ENCODE data around the gene RREB1.

GRCh38 chr6:7161253-7161623 is 53.5 kb downstream of the RREB1 start:
- TF ChIP-seq HEYL (CRISPR knock-in tag; IDR thresholded peaks at IDR 0.05) (no peak), RFX5 (IDR thresholded peaks at IDR 0.05) (no peak), POLR2AphosphoS2 (conservative IDR thresholded peaks at IDR 0.05; ENCODE audit: low read length) (no peak), MAX (IDR thresholded peaks at IDR 0.05) (no peak), RAD21 (conservative IDR thresholded peaks at IDR 0.05 in 1 of 2, IDR thresholded peaks at IDR 0.05 in 1 of 2) (no peak), ESRRA (IDR thresholded peaks at IDR 0.05; ENCODE audit: borderline replicate concordance, low read length) (no peak)
- TF ChIP-seq, protein P1, sequence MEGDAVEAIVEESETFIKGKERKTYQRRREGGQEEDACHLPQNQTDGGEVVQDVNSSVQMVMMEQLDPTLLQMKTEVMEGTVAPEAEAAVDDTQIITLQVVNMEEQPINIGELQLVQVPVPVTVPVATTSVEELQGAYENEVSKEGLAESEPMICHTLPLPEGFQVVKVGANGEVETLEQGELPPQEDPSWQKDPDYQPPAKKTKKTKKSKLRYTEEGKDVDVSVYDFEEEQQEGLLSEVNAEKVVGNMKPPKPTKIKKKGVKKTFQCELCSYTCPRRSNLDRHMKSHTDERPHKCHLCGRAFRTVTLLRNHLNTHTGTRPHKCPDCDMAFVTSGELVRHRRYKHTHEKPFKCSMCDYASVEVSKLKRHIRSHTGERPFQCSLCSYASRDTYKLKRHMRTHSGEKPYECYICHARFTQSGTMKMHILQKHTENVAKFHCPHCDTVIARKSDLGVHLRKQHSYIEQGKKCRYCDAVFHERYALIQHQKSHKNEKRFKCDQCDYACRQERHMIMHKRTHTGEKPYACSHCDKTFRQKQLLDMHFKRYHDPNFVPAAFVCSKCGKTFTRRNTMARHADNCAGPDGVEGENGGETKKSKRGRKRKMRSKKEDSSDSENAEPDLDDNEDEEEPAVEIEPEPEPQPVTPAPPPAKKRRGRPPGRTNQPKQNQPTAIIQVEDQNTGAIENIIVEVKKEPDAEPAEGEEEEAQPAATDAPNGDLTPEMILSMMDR (IDR thresholded peaks at IDR 0.05) = no peak
